ENCODE measurements around the gene LZTS3.
"Not testable (repeated sequence)": the region's sequence is repeated elsewhere in the genome, so short reads cannot be mapped to it uniquely, and the experiment has no call there.

The LZTS3 gene

GRCh38 chr20:3192226-3193015 lies 19.1 kb upstream of the LZTS3 start:
- DNase-seq (ENCODE audit: low read depth in 3 of 3): no peak

- no peak for DNase-seq (ENCODE audit: low read depth in 3 of 3)
Measured at GRCh38 chr20:3190681-3191111, 17.3 kb upstream of the LZTS3 start.

DNA sequence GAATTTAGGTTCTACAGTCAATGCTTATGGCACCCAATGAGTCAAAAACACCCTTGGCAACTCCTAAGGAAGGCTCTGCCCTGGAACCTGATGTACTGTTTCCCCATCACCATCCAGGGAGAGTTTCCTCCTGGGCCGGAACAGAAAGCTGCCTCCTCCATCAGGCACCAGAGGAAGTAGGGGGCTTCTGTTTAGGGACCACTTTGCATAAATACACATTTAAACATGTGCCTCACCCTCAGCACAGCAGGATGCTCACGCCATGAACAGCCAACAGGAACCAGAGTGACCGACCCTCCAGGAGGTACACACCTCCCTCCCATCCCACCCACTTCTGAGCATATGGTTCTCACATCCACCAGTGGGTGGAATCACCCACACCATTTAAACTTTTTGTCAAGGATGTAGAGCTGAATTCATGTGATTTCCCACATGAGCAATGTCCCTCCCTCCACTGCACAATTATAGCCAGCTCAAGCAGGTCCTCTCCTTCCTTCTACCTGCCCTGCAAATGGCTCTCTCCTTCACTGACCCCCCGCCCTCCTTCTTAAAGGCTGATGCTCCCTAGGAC lies 16.3 kb upstream of the LZTS3 start:
- no peak for DNase-seq (ENCODE audit: low read depth in 3 of 3)

DNA sequence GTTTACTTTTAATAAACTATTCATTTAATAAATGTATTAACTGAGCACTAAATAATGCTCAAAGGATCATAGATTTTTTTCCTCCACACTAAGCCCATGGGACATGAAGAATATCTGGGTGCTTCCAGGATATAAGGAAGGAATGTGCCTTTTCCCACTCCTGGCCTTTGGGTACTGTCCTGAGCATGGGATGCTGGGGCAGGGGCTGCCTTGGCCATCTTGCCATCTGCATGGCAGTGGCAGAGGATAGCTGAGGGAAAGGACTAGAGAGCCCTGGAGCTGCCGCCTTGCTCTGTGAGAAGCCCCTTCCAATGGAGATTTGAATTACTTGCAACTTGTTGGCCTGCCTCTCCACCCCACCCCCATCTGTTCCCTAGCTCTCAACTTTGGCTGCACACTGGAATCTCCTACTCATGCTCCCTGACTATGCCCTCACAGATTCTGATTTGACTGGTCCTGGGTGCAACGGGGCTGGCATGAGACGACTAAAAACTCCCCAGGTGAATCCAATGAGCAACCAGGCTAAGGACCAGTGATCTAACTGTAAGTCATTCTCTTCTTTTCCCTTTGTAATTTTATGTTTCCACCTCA lies 15.6 kb upstream of the LZTS3 start:
- no peak for DNase-seq (ENCODE audit: low read depth in 3 of 3)

DNA sequence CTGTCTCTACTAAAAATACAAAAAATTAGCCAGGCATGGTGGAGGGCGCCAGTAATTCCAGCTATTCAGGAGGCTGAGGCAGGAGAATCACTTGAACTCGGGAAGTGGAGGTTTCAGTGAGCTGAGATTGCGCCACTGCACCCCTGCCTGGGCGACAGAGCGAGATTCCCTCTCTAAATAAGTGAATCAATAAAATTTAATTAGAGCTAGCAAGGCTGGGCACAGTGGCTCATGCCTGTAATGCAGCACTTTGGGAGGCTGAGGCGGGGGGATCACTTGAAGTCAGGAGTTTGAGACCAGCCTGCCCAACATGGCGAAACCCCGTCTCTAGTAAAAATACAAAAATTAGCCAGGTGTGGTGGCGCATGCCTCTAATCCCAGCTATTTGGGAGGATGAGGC lies 14.5 kb upstream of the LZTS3 start:
- not testable (repeated sequence) for DNase-seq (ENCODE audit: low read depth in 3 of 3)

- no peak for DNase-seq (ENCODE audit: low read depth in 3 of 3)
Measured at GRCh38 chr20:3183896-3184612, 10.7 kb upstream of the LZTS3 start.

- DNase-seq (ENCODE audit: low read depth in 3 of 3): not testable (repeated sequence)
Measured at GRCh38 chr20:3182429-3182828, 9.1 kb upstream of the LZTS3 start.

- no peak for DNase-seq (ENCODE audit: low read depth in 3 of 3)
Measured at GRCh38 chr20:3181270-3181669, 7.9 kb upstream of the LZTS3 start.

- DNase-seq (ENCODE audit: low read depth in 3 of 3): no peak
Measured at GRCh38 chr20:3180319-3180718, 7.0 kb upstream of the LZTS3 start.

- no peak for DNase-seq (ENCODE audit: low read depth in 3 of 3)
Measured at GRCh38 chr20:3177746-3178485, 4.6 kb upstream of the LZTS3 start.

GRCh38 chr20:3175270-3175669 lies 1.9 kb upstream of the LZTS3 start:
- DNase-seq (ENCODE audit: low read depth in 3 of 3): no peak

GRCh38 chr20:3174442-3175261 lies 1.3 kb upstream of the LZTS3 start:
- no peak for DNase-seq (ENCODE audit: low read depth in 3 of 3)

DNA sequence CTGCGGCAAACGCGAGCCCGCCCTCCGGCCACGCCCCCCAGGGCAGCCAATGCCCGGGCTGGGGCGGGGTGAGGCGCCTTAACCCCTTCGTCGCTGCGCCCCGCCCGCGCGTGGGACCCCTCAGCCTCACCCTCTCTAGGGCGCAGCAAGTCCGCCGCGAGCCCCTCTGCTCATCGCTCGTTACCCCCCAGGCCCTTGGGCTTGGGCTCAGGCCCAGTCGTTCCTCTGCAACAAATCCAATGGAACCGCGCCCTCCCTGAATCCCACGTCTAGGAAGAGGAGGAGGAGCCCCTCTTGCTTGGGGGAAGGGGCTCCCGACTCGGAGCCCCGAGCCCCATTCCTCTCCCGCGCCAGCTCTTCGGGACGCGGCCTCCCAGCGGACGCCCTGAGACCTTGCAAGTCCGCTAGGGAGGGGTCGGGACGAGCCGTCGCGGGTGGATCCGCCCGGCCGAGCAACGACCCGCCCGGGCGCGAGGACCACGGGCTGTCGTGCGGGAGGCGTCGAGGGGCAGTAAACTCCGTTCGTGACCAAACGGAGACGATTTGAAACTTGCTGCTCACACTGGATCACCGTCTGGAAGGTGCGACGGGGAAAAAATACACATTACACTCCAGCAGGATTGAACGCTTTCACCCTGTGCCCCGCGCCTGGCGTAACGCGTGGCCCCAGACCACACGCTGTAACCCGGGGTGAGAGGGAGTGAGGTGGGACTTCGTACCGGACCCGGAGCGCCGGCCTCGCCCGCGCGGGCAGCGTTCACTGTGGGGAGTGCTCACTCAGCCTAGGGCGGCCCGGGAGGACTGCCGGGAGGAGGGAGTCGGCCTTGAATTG lies 477 bp upstream of the LZTS3 start:
- DNase-seq (ENCODE audit: low read depth in 3 of 3): peak; percentile 81 to 90 (median 82)

GRCh38 chr20:3172126-3172932 lies 1.0 kb downstream of the LZTS3 start:
- no peak for DNase-seq (ENCODE audit: low read depth in 3 of 3)

- no peak for DNase-seq (ENCODE audit: low read depth in 3 of 3)
Measured at GRCh38 chr20:3171391-3172125, 1.8 kb downstream of the LZTS3 start.

- DNase-seq (ENCODE audit: low read depth in 3 of 3): no peak
Measured at GRCh38 chr20:3168829-3169590, 4.3 kb downstream of the LZTS3 start.

GRCh38 chr20:3168079-3168828 lies 5.1 kb downstream of the LZTS3 start:
- no peak for DNase-seq (ENCODE audit: low read depth in 3 of 3)
